Stromal cell of bone marrow (primary cell): ENCODE results near the gene RAB39A.

Experiments
- DNase-seq: peaks from one replicate; pipeline ENCODE4 v3.0.0-alpha.2; 2012; ENCODE audit warnings: low read depth

The RAB39A gene

DNA sequence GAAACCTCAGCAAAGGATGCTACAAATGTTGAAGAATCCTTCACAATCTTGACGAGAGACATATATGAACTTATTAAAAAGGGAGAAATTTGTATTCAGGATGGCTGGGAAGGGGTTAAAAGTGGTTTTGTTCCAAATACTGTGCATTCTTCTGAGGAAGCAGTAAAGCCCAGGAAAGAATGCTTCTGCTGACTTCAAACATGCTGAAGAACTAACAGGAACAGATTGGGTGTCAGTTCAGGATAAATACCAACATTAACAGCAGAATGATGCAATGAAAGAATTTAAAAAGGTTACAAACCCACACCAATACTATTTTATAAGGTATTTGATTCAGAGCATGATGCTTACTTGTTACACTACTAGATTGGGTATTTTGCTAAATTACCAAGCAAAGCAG is 33.9 kb downstream of the RAB39A start:
- DNase-seq, result no peak

DNA sequence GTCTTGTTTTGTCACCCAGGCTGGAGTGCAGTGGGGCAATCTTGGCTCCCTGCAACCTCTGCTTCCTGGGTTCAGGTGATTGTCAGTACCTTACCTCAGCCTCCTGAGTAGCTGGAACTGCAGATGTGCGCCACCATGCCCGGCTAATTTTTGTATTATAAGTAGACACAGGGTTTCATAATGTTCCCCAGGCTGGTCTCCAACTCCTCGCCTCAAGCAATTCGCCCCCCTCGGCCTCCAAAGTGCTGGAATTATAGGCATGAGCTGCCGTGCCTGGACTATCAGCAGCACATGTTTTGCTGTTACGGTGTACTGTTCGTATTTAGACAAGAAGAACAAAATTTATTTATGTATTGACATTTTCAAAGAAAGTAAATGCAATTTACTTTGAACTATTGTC is 34.8 kb downstream of the RAB39A start:
- DNase-seq, result no peak

- no peak for DNase-seq
Measured at GRCh38 chr11:107969219-107969618, 41.0 kb downstream of the RAB39A start.

- DNase-seq, result no peak
Measured at GRCh38 chr11:107970049-107970448, 41.8 kb downstream of the RAB39A start.

DNA sequence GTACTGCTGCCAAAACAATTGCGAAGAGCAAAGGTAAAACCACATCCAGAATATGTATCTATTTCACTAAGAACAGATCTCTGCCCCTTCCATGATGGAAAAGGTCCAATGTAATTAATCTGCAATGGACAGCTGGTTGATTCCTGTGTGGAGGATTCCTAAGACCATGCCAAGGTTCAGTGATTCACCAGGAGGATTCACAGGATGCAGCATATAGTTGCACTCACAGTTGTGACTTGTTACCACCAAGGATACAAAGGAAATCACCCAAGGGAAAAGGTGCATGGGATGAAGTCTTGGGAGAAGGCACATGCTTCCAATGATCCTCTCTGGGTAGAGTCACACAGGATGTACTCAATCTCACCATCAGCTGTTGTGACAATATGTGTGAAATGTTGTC is 45.4 kb downstream of the RAB39A start:
- no peak for DNase-seq

- no peak for DNase-seq
Measured at GRCh38 chr11:107988397-107989158, 60.3 kb downstream of the RAB39A start.

DNA sequence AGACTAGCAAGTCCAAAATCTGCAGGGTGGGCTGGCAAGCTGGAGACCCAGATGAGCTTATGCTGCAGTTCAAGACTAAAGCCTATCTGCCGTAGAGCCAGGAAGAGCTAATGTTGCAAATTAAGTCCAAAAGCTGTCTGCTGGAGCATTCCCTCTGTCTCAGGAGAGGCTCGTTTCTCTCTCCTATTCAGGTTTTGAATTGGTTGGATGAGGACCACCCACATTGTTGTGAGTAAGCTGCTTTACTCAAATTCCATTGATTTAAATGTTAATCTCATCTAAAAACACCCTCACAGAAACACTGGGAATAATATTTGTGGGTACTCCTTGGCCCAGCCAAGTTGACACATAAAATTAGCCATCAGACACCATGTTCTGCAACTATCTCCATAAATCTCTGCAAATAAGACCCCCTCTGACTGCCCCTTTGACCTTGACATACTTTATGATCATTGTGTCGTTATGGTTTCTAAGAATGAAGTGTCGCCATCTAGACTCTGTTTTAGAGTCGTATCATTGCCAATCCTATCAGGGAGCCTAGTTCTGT is 63.7 kb downstream of the RAB39A start:
- DNase-seq, result no peak

DNA sequence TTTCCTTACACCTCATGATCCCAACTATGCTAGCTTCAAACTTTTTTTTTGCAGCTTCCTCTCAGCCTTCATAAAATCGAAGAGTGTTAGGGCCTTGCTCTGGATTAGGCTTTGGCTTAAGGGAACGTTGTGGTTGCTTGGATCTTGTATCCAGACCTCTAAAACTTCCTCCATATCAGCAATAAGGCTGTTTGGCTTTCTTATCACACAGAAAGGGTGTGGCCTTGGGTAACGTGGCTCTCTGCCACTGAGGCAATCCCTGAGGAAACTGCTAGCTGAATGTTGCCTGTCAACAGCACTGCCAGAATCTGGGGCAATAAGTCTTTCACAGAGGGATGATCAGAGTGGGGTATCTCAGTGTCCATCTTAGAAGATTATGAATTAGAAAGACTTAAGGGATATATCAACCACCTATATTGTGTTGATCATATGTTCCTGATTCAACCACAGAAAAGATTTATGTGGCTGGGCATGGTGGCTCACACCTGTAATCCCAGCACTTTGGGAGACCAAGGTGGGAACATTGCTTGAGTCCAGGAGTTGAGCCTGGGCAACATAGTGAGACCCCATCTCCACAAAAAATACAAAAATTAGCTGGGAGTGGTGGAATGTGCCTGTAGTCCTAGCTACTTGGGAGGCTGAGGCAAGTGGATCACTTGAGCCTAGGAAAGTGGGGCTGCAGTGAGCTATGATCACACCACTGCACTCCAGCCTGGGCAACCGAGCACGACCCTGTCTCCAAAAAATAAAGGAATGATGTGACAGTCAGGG is 67.9 kb downstream of the RAB39A start:
- DNase-seq, result no peak

- no peak for DNase-seq
Measured at GRCh38 chr11:107998761-107999160, 70.5 kb downstream of the RAB39A start.

GRCh38 chr11:107999759-108000455 is 71.7 kb downstream of the RAB39A start:
- no peak for DNase-seq

DNA sequence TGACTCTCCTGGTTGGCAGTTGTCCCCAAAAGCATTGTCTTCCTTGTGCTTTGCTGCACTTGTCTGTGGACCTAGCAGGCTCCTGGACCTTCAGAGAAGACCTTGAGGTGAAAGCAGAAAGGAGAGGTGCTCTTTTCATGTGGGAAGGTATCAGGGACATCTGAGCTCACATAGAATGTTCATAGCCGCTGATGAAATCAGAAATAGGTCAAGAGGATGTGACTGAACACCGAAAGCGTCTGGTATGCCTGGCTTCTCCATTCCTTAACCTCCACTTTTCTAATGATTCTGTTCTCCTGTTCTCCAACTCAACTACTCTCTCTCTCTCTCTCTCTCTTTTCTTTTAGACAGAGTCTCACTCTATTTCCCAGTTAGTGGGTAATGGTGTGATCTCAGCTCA is 74.2 kb downstream of the RAB39A start:
- DNase-seq, result no peak

DNA sequence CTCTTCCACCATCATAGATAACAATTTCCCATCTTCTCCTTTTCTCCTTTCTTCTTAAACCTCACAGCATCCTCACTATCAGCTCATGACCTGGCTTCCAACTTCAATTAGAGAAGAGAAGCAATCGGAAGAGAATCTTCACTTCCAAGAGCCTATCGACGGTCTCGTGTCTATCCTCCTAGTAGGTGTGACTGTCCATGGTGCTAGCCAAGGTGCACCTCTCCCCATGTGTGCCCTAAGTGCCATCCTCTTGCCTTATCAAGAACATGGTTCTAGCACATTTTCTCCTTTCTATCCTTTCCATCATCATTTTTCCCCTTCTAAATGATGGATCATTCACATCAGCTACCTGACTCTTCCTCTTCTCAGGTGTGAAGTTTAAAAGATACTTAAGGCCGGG is 75.4 kb downstream of the RAB39A start:
- DNase-seq, result no peak

GRCh38 chr11:108007819-108008218 is 79.6 kb downstream of the RAB39A start:
- no peak for DNase-seq

DNA sequence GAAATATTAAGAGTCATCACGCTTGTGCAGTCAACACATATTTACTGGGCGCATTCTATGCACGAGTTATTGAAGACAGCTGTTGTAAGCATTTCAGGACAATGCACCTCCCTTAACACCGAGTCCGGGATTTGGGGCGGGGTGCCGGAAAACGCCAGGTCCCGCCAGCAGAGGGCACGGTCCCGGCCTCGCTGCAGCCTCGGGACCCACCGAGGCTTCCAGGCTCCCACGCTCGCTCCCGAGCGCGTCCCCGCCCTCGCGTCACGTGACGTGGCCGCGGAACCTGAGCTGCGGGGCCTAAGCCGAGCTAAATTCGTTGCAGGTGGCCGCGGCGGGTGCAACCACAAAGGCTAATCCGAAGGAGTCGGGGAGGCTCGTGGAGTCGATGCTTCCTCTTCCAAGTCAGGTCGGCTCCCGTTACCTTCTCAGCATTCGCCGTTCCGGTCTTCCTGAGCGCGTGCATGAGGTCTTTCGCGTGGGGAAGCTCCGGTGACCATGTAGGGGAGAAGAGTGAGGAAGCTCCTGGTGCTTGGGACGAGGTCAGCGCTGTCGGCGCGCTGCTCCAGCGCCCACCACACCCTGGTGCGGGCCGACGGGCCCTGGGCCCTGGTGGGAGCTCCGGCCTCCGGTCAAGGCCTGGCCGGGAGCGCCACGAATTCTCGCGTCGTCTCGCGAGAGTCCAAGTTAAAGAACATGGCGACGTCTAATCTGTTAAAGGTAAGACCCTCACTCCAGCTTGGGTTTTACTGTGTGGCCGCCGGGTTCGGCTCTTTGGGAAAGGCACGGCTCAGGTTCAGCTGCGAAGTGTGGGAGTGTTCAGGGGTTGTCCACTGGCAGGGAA is 80.6 kb downstream of the RAB39A start, which contains the start of gene CUL5:
Gene CUL5 (plus strand): TSS at position 243 of the 841 bp plus-strand sequence. CDS start 451 bp downstream, at position 694.
- DNase-seq, result peak; percentile 79

DNA sequence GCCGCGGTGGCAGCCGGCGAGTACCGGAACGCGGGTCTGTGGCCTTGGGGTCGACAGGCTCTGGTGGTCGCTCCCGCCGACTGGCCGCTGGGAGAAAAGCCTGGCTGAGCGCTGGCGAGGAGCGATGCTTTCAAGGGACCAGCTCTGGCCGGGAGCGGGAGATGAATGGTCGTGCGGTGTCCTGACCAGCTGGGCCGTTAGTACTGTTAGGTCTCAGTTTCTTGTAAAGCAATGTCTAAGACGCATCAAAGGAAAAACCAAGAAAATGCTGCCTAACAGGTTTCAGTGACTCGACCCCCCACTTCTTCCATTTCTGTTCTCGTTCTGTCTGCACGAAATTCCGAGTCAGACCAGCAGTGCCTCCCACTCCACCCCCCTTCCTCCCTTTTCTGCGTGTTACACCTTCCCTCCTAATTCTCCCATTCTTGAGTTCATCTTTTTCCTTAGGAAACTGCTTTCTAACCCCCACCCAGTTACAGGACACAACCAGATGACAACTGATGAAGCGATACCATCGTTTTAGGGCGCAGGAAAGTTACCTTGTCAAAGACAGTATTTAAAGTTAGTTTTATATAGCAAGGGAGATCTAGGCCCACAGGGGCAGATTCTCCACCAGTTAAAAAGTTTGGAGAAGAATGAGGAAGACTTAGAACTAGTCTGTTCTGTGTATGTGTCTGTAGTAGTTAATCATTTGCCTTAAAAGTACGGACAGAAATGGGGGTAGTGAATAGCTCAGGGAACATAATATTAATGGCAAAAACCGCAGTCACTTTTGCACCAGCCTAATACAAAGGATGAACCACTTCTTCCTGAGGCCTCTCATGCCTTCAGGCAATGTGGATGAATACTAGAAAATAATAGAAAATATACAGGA is 81.5 kb downstream of the RAB39A start:
- peak; percentile 7 for DNase-seq

DNA sequence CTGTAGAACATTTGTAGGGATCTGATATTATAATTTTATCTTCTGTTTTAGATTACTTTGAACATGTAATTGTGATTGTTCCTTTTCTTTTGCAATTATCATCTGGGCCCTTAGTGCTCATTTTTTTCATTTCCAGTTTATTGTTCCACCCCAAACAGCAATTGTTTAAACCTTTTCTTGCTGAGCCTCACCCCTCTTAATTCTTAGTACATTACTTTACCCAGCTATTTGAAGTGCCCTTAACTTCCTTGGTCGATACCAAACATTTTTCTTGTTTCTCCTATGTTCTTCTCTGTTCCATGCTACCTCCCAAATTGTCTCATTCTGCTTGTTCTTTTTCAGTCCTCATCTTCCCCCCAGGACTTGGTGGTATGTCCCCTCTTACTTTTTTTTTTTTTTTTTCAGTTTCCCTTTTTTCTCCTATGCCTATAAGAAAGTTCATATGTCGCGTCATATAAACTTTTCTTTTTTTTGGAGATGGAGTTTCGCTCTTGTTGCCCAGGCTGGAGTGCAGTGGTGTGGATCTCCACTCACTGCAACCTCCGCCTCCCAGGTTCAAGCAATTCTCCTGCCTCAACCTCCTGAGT is 84.0 kb downstream of the RAB39A start:
- no peak for DNase-seq
